Measurements from ENCODE around the gene NOTCH1. TPM values are rescaled to one million over a fixed set of nuclear protein-coding genes. Genes with fewer than 3 reads are reported as not detected.
A peak's percentile ranks its signal among the peaks of the same experiment; 100 is the strongest.

NOTCH1 gene
- total and polyA plus RNA-seq, 2 of the 4 experiments (the other 2 are of a cell fraction): 1.8 to 6.0 TPM

DNA sequence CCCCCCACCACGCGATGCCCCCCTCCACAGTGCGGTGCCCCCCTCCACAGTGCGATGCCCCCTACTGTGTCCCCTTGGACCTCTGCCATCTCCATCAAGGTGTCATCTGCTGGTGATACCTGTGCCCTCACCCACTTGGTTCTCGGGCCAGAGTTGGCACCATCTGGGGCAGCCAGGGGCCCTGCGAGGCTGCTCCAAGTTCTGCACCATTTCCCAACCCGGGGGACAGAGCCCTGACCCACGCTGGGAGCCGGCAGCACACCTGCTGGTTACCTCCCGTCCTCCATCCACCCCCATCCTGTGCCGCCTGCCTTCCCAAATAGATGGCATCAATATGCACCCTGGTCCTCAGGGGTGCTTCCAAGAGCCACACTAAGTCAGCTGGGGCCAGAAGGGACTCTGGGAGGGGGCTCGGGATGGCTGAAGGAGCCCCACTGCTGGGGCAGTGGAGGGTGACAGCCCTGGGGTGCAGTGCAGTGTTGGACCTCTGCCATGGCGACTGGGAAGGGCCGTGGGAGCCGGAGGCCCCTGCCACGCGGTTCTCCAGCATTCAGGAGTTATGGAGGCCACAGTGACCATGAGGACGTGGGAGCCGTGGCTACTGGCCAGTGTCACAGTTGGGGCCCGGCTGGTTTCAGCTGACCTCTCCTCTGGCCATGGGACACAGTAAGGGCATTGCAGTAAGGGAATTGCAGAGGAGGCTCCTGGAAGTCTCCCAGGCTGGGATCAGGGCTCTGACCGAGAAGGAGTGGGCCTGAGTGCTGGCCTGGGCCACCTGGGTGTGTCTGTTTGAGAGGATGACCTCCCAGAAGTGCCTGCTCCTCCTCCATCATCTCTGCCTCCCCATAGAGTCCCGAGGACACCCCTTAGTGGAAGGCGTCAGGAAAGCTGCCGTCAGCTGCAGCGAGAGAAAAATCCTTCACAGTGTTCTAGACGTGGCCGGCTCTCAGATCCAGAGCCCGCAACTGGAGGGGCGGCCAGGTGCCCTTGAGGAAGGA, 44.2 kb upstream of the NOTCH1 start:
- in situ Hi-C loops (cut with MboI; ENCODE audit: low sequenced_read_pairs) (no loop called here), dilution Hi-C loops (cut with HindIII; ENCODE audit: low sequenced_read_pairs, unreplicated experiment) (no loop called here), intact Hi-C loops (cut with micrococcal nuclease) (no loop called here)
- H3K36me3 ChIP-seq (ENCODE audit: control insufficient read depth, insufficient read depth, low read length): no peaks in the 10 kb centered on the region
- no peak overlapping the region for H3K9ac ChIP-seq (ENCODE audit: low read depth, low read length)
- BruUV-seq (replicated peaks): no TSS peak
- H4K20me1 ChIP-seq (ENCODE audit: insufficient read depth, low read length): no peaks in the 10 kb centered on the region; the same call in 1 of the 2 replicates
- no peak overlapping the region for H3K4me3 ChIP-seq (ENCODE audit: insufficient read depth, low read depth, low read length)
- no peak overlapping the region for H3K4ac ChIP-seq (ENCODE audit: low read depth, low read length)
- H2BK5ac ChIP-seq (ENCODE audit: low read depth, low read length, poor library complexity, severe bottlenecking): no peak overlapping the region
- no peak overlapping the region for H2AK5ac ChIP-seq (ENCODE audit: low read depth, low read length)
- peaks cover 6% of the 10 kb centered on the region; the same call in 1 of the 2 replicates for H3K4me1 ChIP-seq (ENCODE audit: control insufficient read depth, insufficient read depth, low read length)
- DNase-seq (no peak), ATAC-seq (ENCODE audit: low read depth) (no peak)
- H3K18ac ChIP-seq (ENCODE audit: low read depth, low read length): no peak overlapping the region
- no peak overlapping the region for H3K4me2 ChIP-seq (ENCODE audit: low read depth, low read length)
- H3K79me1 ChIP-seq (ENCODE audit: low read depth in 1 of 2, low read length in 2 of 2): no peaks in the 10 kb centered on the region
- peak overlapping the region; percentile 42 for H2AK9ac ChIP-seq (replicated peaks; ENCODE audit: low read depth, low read length, poor library complexity)
- H2BK15ac ChIP-seq (ENCODE audit: low read depth, low read length): no peak overlapping the region
- H2AFZ ChIP-seq (replicated peaks; ENCODE audit: low read length, poor library complexity): peak overlapping the region; percentile 43
- H3K27ac ChIP-seq (ENCODE audit: insufficient read depth, low read length): no peak overlapping the region
- H3K9me1 ChIP-seq (ENCODE audit: insufficient read depth, low read length): peaks cover 6% of the 10 kb centered on the region
- no peak overlapping the region for H3K56ac ChIP-seq (ENCODE audit: extremely low read depth, insufficient read depth, low read length)
- H3K27me3 ChIP-seq (ENCODE audit: control insufficient read depth, insufficient read depth, low read length): peaks cover 10% of the 10 kb centered on the region
- H3K14ac ChIP-seq (replicated peaks; ENCODE audit: low read depth, low read length): no peak overlapping the region
- H4K8ac ChIP-seq (ENCODE audit: low read depth in 2 of 2, low read length in 2 of 2): no peak overlapping the region
- no peak overlapping the region for H4K5ac ChIP-seq (ENCODE audit: low read depth, low read length)
- 78% methylated on average over 8 of the region's 29 CpGs; no CpG with 5 or more reads in 1 of the 2 experiments for WGBS, 2 experiments (ENCODE audit: extremely low coverage in 2 of 2, insufficient read length in 1 of 2)
- no peak overlapping the region for H2BK120ac ChIP-seq (ENCODE audit: low read depth, low read length)
- TF ChIP-seq, protein P1, sequence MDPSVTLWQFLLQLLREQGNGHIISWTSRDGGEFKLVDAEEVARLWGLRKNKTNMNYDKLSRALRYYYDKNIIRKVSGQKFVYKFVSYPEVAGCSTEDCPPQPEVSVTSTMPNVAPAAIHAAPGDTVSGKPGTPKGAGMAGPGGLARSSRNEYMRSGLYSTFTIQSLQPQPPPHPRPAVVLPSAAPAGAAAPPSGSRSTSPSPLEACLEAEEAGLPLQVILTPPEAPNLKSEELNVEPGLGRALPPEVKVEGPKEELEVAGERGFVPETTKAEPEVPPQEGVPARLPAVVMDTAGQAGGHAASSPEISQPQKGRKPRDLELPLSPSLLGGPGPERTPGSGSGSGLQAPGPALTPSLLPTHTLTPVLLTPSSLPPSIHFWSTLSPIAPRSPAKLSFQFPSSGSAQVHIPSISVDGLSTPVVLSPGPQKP (IDR thresholded peaks at IDR 0.05; ENCODE audit: borderline replicate concordance, low read depth, low read length): no peak
- TF ChIP-seq BHLHE40 (IDR thresholded peaks at IDR 0.05; ENCODE audit: low read depth, low read length): no peak
- TF ChIP-seq CHD1 (IDR thresholded peaks at IDR 0.05; ENCODE audit: low read depth, low read length): no peak
- no peak for TF ChIP-seq SMC3 (IDR thresholded peaks at IDR 0.05; ENCODE audit: low read depth, low read length)
- no peak for TF ChIP-seq MAFK (IDR thresholded peaks at IDR 0.05; ENCODE audit: low read depth, low read length)
- TF ChIP-seq, protein P2, sequence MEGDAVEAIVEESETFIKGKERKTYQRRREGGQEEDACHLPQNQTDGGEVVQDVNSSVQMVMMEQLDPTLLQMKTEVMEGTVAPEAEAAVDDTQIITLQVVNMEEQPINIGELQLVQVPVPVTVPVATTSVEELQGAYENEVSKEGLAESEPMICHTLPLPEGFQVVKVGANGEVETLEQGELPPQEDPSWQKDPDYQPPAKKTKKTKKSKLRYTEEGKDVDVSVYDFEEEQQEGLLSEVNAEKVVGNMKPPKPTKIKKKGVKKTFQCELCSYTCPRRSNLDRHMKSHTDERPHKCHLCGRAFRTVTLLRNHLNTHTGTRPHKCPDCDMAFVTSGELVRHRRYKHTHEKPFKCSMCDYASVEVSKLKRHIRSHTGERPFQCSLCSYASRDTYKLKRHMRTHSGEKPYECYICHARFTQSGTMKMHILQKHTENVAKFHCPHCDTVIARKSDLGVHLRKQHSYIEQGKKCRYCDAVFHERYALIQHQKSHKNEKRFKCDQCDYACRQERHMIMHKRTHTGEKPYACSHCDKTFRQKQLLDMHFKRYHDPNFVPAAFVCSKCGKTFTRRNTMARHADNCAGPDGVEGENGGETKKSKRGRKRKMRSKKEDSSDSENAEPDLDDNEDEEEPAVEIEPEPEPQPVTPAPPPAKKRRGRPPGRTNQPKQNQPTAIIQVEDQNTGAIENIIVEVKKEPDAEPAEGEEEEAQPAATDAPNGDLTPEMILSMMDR (conservative IDR thresholded peaks at IDR 0.05; ENCODE audit: low read depth, low read length): no peak
- no peak for TF ChIP-seq MAZ (IDR thresholded peaks at IDR 0.05; ENCODE audit: borderline replicate concordance, low read depth, low read length)
- ChIA-PET POLR2A (ENCODE audit: unreplicated experiment) (no interaction called here), CTCF (no interaction called here)
- H3K9me3 ChIP-seq (ENCODE audit: control insufficient read depth, insufficient read depth, low read length): 0 out of 2 replicates have a peak, but pooled peaks cover 2% of the 10 kb centered on the region
- no peak overlapping the region for H4K91ac ChIP-seq (ENCODE audit: insufficient read depth, low read depth, low read length)
- H2BK20ac ChIP-seq (ENCODE audit: low read depth, low read length): no peak overlapping the region
- no peak overlapping the region for H3K23ac ChIP-seq (ENCODE audit: low read depth, low read length)

Measured in IMR-90 (cell line).